Urinary bladder (tissue), 4 donors: ENCODE results near the gene SRD5A2. TPM values are rescaled to one million over a fixed set of nuclear protein-coding genes. Genes with fewer than 3 reads are reported as not detected.

Source experiments
- DNase-seq: peaks from one replicate; pipeline ENCODE4 v3.0.0-alpha.2; 2015; ENCODE audit errors: extremely low spot score
- H3K27ac ChIP-seq: one replicate; pipeline ENCODE4 v1.5.1; 2013; ENCODE audit warnings: low read depth, mild to moderate bottlenecking, moderate library complexity
- H3K36me3 ChIP-seq: one replicate; pipeline ENCODE4 v1.6.1; 2013; ENCODE audit warnings: mild to moderate bottlenecking, moderate library complexity; ENCODE audit not compliant: insufficient read depth
- H3K4me1 ChIP-seq: one replicate; pipeline ENCODE4 v1.6.1; 2013; ENCODE audit warnings: mild to moderate bottlenecking, moderate library complexity; ENCODE audit not compliant: insufficient read depth
- H3K4me3 ChIP-seq: one replicate; pipeline ENCODE4 v1.5.1; 2013; ENCODE audit warnings: low read depth, low read length
- WGBS: extraction: QIAGEN DNeasy Blood & Tissue Kit; methylation state at CpG from one replicate; pipeline ENCODE4 v1.1.7; 2013; 5-methylcytosine and 5-hydroxymethylcytosine counted together
- polyA plus RNA-seq: library from polyadenylated mRNA; stranded (reverse); fragments of 200-250 nt; gene quantifications from one replicate; pipeline ENCODE4 v1.2.3, GENCODE V29; 2013
- total RNA-seq: library from RNA; depleted of rRNA; stranded (reverse); fragments of >200 nt; gene quantifications from one replicate; pipeline ENCODE4 v1.2.3, GENCODE V29; 2014
- donor health status: healthy with polysubstance abuse.
- donor health status: healthy.

SRD5A2 gene
- total and polyA plus RNA-seq, 2 donors, result 2.4 to 16.2 TPM

- Histone ChIP-seq H3K4me1 (no peaks in the 10 kb centered on the region), H3K4me3 (no peak overlapping the region), H3K27ac (no peak overlapping the region), H3K36me3 (no peaks in the 10 kb centered on the region)
- DNase-seq, result no peak
Observed at GRCh38 chr2:31556940-31557339, 23.8 kb downstream of the SRD5A2 start.

- 76% methylated on average over 3 of the region's 3 CpGs for WGBS
- DNase-seq, result no peak
- Histone ChIP-seq H3K36me3 (no peaks in the 10 kb centered on the region), H3K4me3 (no peak overlapping the region), H3K4me1 (no peaks in the 10 kb centered on the region), H3K27ac (no peak overlapping the region)
Observed at GRCh38 chr2:31555967-31556706, 24.6 kb downstream of the SRD5A2 start.

GRCh38 chr2:31553362-31553761, 27.4 kb downstream of the SRD5A2 start:
- H3K36me3 ChIP-seq, result no peaks in the 10 kb centered on the region
- DNase-seq, result no peak
- H3K4me3 ChIP-seq, result no peak overlapping the region
- H3K4me1 ChIP-seq, result no peaks in the 10 kb centered on the region
- H3K27ac ChIP-seq, result no peak overlapping the region
- 91% methylated on average over 2 of the region's 2 CpGs for WGBS

GRCh38 chr2:31547485-31547884, 33.3 kb downstream of the SRD5A2 start:
- WGBS, result 76% methylated on average over 2 of the region's 2 CpGs
- Histone ChIP-seq H3K4me3 (no peak overlapping the region), H3K27ac (no peak overlapping the region), H3K4me1 (no peaks in the 10 kb centered on the region), H3K36me3 (no peaks in the 10 kb centered on the region)
- DNase-seq, result no peak

- no peaks in the 10 kb centered on the region for H3K4me1 ChIP-seq
- no peak for DNase-seq
- H3K4me3 ChIP-seq, result no peak overlapping the region
- no peaks in the 10 kb centered on the region for H3K36me3 ChIP-seq
- no peak overlapping the region for H3K27ac ChIP-seq
Observed at GRCh38 chr2:31541853-31542252, 38.9 kb downstream of the SRD5A2 start.

- Histone ChIP-seq H3K4me3 (no peak overlapping the region), H3K4me1 (no peaks in the 10 kb centered on the region), H3K36me3 (no peaks in the 10 kb centered on the region), H3K27ac (no peak overlapping the region)
- WGBS, result 49% methylated on average over 3 of the region's 3 CpGs
- no peak for DNase-seq
Observed at GRCh38 chr2:31539505-31539904, 41.2 kb downstream of the SRD5A2 start.

GRCh38 chr2:31535768-31536167, 45.0 kb downstream of the SRD5A2 start:
- H3K4me1 ChIP-seq, result no peaks in the 10 kb centered on the region
- WGBS, result 76% methylated on average over 2 of the region's 2 CpGs
- no peak overlapping the region for H3K4me3 ChIP-seq
- H3K36me3 ChIP-seq, result no peaks in the 10 kb centered on the region
- no peak for DNase-seq
- H3K27ac ChIP-seq, result no peak overlapping the region

GRCh38 chr2:31534636-31535035, 46.1 kb downstream of the SRD5A2 start:
- DNase-seq, result no peak
- Histone ChIP-seq H3K27ac (no peak overlapping the region), H3K4me1 (no peaks in the 10 kb centered on the region), H3K36me3 (no peaks in the 10 kb centered on the region), H3K4me3 (no peak overlapping the region)
- 91% methylated on average over 1 of the region's 1 CpG for WGBS

- Histone ChIP-seq H3K4me3 (no peak overlapping the region), H3K27ac (no peak overlapping the region), H3K36me3 (no peaks in the 10 kb centered on the region), H3K4me1 (no peaks in the 10 kb centered on the region)
- no peak for DNase-seq
- 74% methylated on average over 1 of the region's 1 CpG for WGBS
Observed at GRCh38 chr2:31533036-31533435, 47.7 kb downstream of the SRD5A2 start.

GRCh38 chr2:31531101-31531500, 49.6 kb downstream of the SRD5A2 start:
- 93% methylated on average over 5 of the region's 5 CpGs for WGBS
- H3K4me1 ChIP-seq, result no peaks in the 10 kb centered on the region
- no peak overlapping the region for H3K27ac ChIP-seq
- no peak for DNase-seq
- no peaks in the 10 kb centered on the region for H3K36me3 ChIP-seq
- no peak overlapping the region for H3K4me3 ChIP-seq

GRCh38 chr2:31529256-31529655, 51.5 kb downstream of the SRD5A2 start:
- WGBS, result 93% methylated on average over 8 of the region's 8 CpGs
- H3K36me3 ChIP-seq, result no peaks in the 10 kb centered on the region
- no peak for DNase-seq
- no peak overlapping the region for H3K27ac ChIP-seq
- H3K4me1 ChIP-seq, result no peaks in the 10 kb centered on the region
- no peak overlapping the region for H3K4me3 ChIP-seq

GRCh38 chr2:31528823-31529222, 51.9 kb downstream of the SRD5A2 start:
- Histone ChIP-seq H3K4me1 (no peaks in the 10 kb centered on the region), H3K36me3 (no peaks in the 10 kb centered on the region), H3K27ac (no peak overlapping the region), H3K4me3 (no peak overlapping the region)
- 82% methylated on average over 6 of the region's 6 CpGs for WGBS
- no peak for DNase-seq

GRCh38 chr2:31526946-31527732, 53.6 kb downstream of the SRD5A2 start:
- no peak overlapping the region for H3K4me3 ChIP-seq
- peak; percentile 28 for DNase-seq
- no peaks in the 10 kb centered on the region for H3K36me3 ChIP-seq
- H3K27ac ChIP-seq, result no peak overlapping the region
- 55% methylated on average over 15 of the region's 15 CpGs for WGBS
- H3K4me1 ChIP-seq, result no peaks in the 10 kb centered on the region

GRCh38 chr2:31525876-31526275, 54.9 kb downstream of the SRD5A2 start:
- H3K27ac ChIP-seq, result no peak overlapping the region
- H3K36me3 ChIP-seq, result no peaks in the 10 kb centered on the region
- H3K4me1 ChIP-seq, result no peaks in the 10 kb centered on the region
- 55% methylated on average over 5 of the region's 5 CpGs for WGBS
- H3K4me3 ChIP-seq, result no peak overlapping the region
- no peak for DNase-seq
